Cardiac fibroblast (primary cell): ENCODE data around the gene CIROP.

Source experiments
- DNase-seq, 2 donors: peaks; one replicate each; pipeline versions ENCODE4 v3.0.0 to v3.0.0-alpha.2; 2010; ENCODE audit warnings: low read depth in 2 of 2
- H3K4me3 ChIP-seq, 2 donors: replicated peaks in 1 of 2; 1 replicate in 1 of 2; 2 replicates in 1 of 2; pipeline ENCODE4 v1.5.1; 2011; ENCODE audit warnings: low read depth in 2 of 2, low read length in 2 of 2, mild to moderate bottlenecking in 2 of 2, moderate library complexity in 1 of 2
- CTCF ChIP-seq: IDR thresholded peaks from one replicate; pipeline ENCODE4 v1.5.1; 2011; ENCODE audit warnings: low read depth, mild to moderate bottlenecking, low read length, inconsistent platforms

CIROP gene

GRCh38 chr14:23085458-23085857, 19.3 kb downstream of the CIROP start:
- DNase-seq = peak; percentile 24 to 63
- no peak for TF ChIP-seq CTCF
- no peak overlapping the region for H3K4me3 ChIP-seq

DNA sequence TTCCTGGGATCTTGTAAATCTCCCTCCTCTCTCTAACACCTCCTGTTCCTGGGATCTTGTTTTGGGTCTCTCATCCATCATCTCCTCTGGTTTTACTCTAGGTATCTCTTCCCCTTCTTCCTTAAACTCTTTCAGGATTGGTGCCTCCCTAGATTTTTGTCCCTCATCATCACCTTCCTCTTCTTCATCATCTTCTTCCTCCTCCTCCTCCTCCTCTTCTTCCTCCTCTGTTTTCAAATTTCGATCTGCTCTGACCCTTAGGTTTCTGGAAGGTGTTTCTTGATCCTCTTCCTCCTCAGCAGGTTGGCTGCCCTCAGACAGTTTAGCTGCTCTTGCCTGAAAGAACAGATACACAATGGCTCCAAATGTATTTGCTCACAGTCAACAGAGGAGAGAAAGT, 24.3 kb downstream of the CIROP start:
- TF ChIP-seq CTCF = no peak
- DNase-seq = no peak
- H3K4me3 ChIP-seq = no peak overlapping the region

GRCh38 chr14:23079716-23080115, 25.1 kb downstream of the CIROP start:
- no peak overlapping the region for H3K4me3 ChIP-seq
- peak in 1 of 2 donors; percentile 40 for DNase-seq
- no peak for TF ChIP-seq CTCF

- peak; percentile 95 to 98 for DNase-seq
- H3K4me3 ChIP-seq = no peak overlapping the region
- no peak for TF ChIP-seq CTCF
Observed at GRCh38 chr14:23078692-23079116, 26.1 kb downstream of the CIROP start.

DNA sequence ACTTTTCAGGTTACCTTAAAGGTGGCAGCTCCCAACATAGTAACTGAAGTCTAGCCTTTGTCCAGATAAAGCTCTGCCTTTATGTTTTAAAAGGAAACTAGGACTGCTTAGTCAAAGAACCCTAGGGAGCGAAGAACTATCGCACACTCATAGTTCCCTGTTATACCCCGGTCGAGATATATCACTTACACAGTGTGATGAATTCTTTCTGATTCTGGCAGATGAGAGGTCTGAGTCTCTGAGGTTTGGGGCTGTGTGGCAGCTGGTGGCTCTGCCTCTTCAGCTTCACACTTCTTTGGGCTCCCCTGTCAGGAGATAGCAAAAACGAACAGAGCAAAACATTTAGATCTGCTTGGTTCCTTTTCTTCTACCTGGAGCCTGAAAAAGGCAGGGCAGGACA, 26.8 kb downstream of the CIROP start:
- TF ChIP-seq CTCF = no peak
- H3K4me3 ChIP-seq = no peak overlapping the region
- peak in 1 of 2 donors; percentile 58 for DNase-seq

DNA sequence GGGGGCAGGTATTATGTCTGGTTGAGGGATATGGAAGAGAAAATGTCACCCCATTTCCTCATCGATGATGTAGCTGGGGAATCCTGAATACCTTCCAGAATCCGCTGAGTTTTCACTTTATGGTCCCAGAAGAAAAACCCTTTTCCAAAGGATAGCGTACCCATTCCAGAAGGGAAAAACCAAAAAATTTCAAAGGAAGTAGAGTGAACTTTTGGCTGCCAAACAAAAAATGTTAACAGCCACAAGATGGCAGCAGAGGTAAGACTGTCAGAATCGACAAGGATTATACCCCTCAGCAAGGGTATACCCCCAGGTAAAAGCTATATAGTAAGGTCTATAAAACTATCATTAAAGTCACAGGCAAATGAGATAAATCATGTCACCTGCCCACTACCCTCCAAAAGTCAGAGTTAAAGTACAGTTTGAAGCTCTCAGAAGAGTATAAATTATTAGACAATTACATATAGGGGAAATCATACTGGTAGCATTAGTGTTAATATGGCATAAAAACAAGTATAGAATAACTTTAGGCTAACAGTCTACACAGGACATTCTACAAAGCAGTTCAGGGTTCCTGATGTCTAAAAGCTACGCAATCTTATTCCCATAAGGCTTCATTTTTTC, 27.9 kb downstream of the CIROP start:
- H3K4me3 ChIP-seq = no peak overlapping the region
- DNase-seq = peak; percentile 56 to 60
- peak; percentile 70 for TF ChIP-seq CTCF

DNA sequence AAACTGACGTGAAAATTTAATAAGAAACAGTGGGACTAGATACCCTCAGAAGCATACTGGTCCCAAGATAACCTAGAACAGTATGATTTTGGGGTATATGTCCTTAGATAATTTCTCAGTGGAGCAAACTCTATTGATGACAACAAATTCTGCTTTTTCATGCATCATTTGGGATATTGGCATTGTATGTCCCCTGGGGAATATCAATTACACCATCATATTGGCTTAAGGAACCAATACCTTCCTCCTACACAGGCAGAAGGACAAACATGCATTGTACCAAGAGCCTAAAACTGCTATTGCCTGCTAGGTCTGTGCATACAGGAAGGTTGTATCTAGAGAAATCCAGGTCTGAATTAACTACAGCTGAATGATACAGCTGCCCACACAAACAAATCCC, 29.9 kb downstream of the CIROP start:
- no peak overlapping the region for H3K4me3 ChIP-seq
- no peak for TF ChIP-seq CTCF
- DNase-seq = no peak
